ENCODE results near the gene IGFN1.

DNA sequence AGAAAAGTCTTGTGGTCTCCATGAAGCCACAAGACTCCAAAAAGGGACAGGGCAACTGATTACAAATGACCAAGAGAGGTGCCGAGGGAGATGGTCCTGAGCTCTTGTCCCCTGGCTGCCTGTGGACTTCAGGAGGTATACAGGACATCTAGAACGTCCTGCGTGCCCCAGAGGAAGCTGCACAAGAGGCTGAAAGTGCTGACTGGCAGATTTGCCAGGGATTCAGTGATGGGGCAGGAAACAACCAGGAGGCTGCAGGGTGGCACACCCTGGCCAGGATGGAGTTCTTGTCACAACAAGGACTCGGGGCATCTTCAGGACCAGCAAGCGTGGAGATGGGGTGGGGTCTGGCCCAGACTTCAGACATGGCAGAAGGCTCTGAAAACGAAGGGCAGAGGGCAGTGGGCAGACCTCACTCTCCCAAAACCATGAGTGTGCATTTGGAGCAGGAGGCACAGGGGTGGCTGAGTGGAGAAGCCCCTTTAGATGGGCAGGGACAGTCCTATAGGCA is 79.3 kb downstream of the IGFN1 start:
- TF ChIP-seq, protein P1, sequence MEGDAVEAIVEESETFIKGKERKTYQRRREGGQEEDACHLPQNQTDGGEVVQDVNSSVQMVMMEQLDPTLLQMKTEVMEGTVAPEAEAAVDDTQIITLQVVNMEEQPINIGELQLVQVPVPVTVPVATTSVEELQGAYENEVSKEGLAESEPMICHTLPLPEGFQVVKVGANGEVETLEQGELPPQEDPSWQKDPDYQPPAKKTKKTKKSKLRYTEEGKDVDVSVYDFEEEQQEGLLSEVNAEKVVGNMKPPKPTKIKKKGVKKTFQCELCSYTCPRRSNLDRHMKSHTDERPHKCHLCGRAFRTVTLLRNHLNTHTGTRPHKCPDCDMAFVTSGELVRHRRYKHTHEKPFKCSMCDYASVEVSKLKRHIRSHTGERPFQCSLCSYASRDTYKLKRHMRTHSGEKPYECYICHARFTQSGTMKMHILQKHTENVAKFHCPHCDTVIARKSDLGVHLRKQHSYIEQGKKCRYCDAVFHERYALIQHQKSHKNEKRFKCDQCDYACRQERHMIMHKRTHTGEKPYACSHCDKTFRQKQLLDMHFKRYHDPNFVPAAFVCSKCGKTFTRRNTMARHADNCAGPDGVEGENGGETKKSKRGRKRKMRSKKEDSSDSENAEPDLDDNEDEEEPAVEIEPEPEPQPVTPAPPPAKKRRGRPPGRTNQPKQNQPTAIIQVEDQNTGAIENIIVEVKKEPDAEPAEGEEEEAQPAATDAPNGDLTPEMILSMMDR (IDR thresholded peaks at IDR 0.05; ENCODE audit: poor library complexity) = no peak
- no peak for TF ChIP-seq EZH2 (IDR thresholded peaks at IDR 0.05; ENCODE audit: borderline replicate concordance)
- TF ChIP-seq EZH2phosphoT487 (IDR thresholded peaks at IDR 0.05; ENCODE audit: low read depth, severe bottlenecking, unreplicated experiment) = no peak
